Endodermal cell (in vitro differentiated cells): ENCODE data around the gene ZBED4. TPM values are rescaled to one million over a fixed set of nuclear protein-coding genes. Genes with fewer than 3 reads are reported as not detected.

Experiments used
- DNase-seq: peaks from one replicate; pipeline ENCODE4 v3.0.0-alpha.2; 2017
- H3K27ac ChIP-seq: 2 replicates; pipeline ENCODE4 v1.5.1; 2013; ENCODE audit warnings: mild to moderate bottlenecking, low read depth, low read length, moderate library complexity
- H3K27me3 ChIP-seq: 2 replicates; pipeline ENCODE4 v1.6.1; 2013; ENCODE audit warnings: mild to moderate bottlenecking, low read length, moderate library complexity; ENCODE audit not compliant: insufficient read depth, control insufficient read depth, poor library complexity, severe bottlenecking
- H3K36me3 ChIP-seq: 2 replicates; pipeline ENCODE4 v1.7.0; 2013; ENCODE audit warnings: mild to moderate bottlenecking, low read length, moderate library complexity; ENCODE audit not compliant: control insufficient read depth, insufficient read depth
- H3K4me1 ChIP-seq: one replicate; pipeline ENCODE4 v1.7.0; 2013; ENCODE audit warnings: low read length; ENCODE audit not compliant: control insufficient read depth, insufficient read depth
- H3K4me3 ChIP-seq: 2 replicates; pipeline ENCODE4 v1.5.1; 2013; ENCODE audit warnings: mild to moderate bottlenecking, low read length, moderate library complexity
- H3K9ac ChIP-seq: 2 replicates; pipeline ENCODE4 v1.6.1; 2013; ENCODE audit warnings: mild to moderate bottlenecking, low read length, moderate library complexity; ENCODE audit not compliant: poor library complexity, severe bottlenecking; ENCODE audit errors: extremely low read depth
- H3K9me3 ChIP-seq: 2 replicates; pipeline ENCODE4 v1.6.1; 2013; ENCODE audit warnings: mild to moderate bottlenecking, low read length, moderate library complexity; ENCODE audit not compliant: control insufficient read depth
- H3K27ac Mint-ChIP-seq: 2 replicates; pipeline ENCODE4 v1.8.0; 2020; ENCODE audit warnings: mixed read lengths
- H3K27me3 Mint-ChIP-seq: 2 replicates; pipeline ENCODE4 v1.8.0; 2021; ENCODE audit warnings: mild to moderate bottlenecking, mixed read lengths; ENCODE audit not compliant: insufficient read depth
- H3K36me3 Mint-ChIP-seq: 2 replicates; pipeline ENCODE4 v1.8.0; 2020; ENCODE audit warnings: low read depth, mixed read lengths
- H3K4me1 Mint-ChIP-seq: 2 replicates; pipeline ENCODE4 v1.8.0; 2020; ENCODE audit warnings: mixed read lengths
- H3K4me3 Mint-ChIP-seq: 2 replicates; pipeline ENCODE4 v1.8.0; 2020; ENCODE audit warnings: mild to moderate bottlenecking, moderate library complexity, mixed read lengths
- H3K9me3 Mint-ChIP-seq: 2 replicates; pipeline ENCODE4 v1.8.0; 2020; ENCODE audit warnings: mild to moderate bottlenecking, mixed read lengths
- CTCF ChIP-seq: fragments of 200-600 bp; sonication (generic); conservative IDR thresholded peaks from 2 replicates; pipeline ENCODE4 v1.5.0; 2021; ENCODE audit warnings: antibody characterized with exemption, mild to moderate bottlenecking
- WGBS, 2 experiments: methylation state at CpG; one replicate each; pipeline versions ENCODE4 v1.1.5 to v1.1.7; 2013; ENCODE audit warnings: missing lambda C conversion rate in 2 of 2, mixed read lengths in 1 of 2; ENCODE audit not compliant: insufficient coverage in 1 of 2, insufficient read length in 1 of 2; 5-methylcytosine and 5-hydroxymethylcytosine counted together
- total RNA-seq, 2 donors: library from RNA; stranded (reverse); fragmentation: NEBNext Ultra II Directional in 1 of 2; extraction: Animal tissue kit (Norgen Biotek cat#: 25700) in 1 of 2; gene quantifications; 2 replicates in 1 of 2; 3 replicates in 1 of 2; pipeline ENCODE4 v1.2.1, GENCODE V29; 2021

The ZBED4 gene
- total RNA-seq, 2 donors from 2014 or later: 22.0 to 26.6 TPM

- H3K27me3 ChIP-seq: no peaks in the 10 kb centered on the region
- Mint-ChIP-seq H3K27me3 (no peaks in the 10 kb centered on the region), H3K4me1 (no peaks in the 10 kb centered on the region), H3K27ac (no peak overlapping the region), H3K36me3 (peaks cover 61% of the 10 kb centered on the region), H3K9me3 (peaks cover 51% of the 10 kb centered on the region), H3K4me3 (no peak overlapping the region)
- peaks cover 24% of the 10 kb centered on the region for H3K36me3 ChIP-seq
- H3K27ac ChIP-seq: no peak overlapping the region
- 81 to 92% methylated on average over 4 to 8 of the region's 8 CpGs for WGBS, 2 experiments
- H3K9me3 ChIP-seq: peaks cover 42% of the 10 kb centered on the region
- no peak for DNase-seq
- no peak for TF ChIP-seq CTCF
- H3K4me3 ChIP-seq: peak overlapping the region; percentile 2
- no peak overlapping the region for H3K9ac ChIP-seq
- no peaks in the 10 kb centered on the region for H3K4me1 ChIP-seq
Measured at GRCh38 chr22:49866646-49867045, 13.0 kb downstream of the ZBED4 start.

DNA sequence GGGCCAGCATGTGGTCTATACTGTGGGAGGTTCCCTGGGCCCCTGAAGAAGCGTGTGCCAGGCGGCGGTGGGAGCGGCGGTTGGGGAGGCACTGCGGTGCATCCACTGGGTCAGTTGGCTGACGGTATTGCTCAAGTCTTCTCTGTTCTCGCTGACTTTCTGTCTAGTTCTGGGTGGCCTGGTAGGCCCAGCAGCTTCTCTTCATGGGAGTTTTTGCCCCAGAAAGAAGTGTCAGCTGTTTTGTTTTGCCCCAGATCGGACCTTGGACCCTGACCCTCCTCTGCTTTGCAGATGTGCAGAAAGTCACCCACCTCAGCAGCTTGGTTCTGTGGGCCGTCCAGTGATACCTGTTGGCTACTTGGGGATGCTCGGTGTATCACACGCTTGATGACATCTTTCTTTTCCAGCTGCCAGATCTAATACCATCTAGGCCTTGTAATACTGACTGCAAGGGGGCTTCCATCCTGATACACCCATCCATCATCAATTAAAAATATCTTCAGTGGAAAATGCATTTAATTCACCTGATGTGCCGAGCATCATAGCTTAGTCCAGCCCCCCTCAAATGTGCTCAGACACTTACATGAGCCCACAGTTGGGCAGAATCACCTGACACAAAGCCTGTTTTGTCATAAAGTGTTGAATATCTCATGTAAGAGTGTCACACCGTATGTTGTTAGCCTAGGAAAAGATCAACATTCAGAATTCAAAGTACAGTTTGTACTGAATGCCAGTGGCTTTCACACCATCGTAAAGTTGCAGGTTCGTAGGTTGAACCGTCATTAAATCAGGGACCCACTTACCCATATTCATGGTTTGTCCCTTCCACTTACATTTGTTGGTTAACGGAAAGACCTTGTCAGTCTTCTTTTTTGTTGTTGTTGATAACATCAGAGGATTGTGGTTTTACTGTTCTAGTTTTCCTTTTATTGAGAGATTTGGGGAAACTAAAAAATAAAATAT is 13.9 kb downstream of the ZBED4 start:
- Mint-ChIP-seq H3K9me3 (peaks cover 51% of the 10 kb centered on the region), H3K27ac (no peak overlapping the region), H3K27me3 (no peaks in the 10 kb centered on the region), H3K4me3 (no peak overlapping the region), H3K36me3 (peaks cover 61% of the 10 kb centered on the region), H3K4me1 (no peaks in the 10 kb centered on the region)
- Histone ChIP-seq H3K27ac (no peak overlapping the region), H3K9ac (no peak overlapping the region), H3K27me3 (no peaks in the 10 kb centered on the region), H3K4me1 (no peaks in the 10 kb centered on the region), H3K4me3 (no peak overlapping the region), H3K36me3 (peaks cover 24% of the 10 kb centered on the region), H3K9me3 (peaks cover 42% of the 10 kb centered on the region)
- WGBS, 2 experiments: 96 to 97% methylated on average over 15 to 18 of the region's 18 CpGs
- DNase-seq: no peak
- no peak for TF ChIP-seq CTCF

DNA sequence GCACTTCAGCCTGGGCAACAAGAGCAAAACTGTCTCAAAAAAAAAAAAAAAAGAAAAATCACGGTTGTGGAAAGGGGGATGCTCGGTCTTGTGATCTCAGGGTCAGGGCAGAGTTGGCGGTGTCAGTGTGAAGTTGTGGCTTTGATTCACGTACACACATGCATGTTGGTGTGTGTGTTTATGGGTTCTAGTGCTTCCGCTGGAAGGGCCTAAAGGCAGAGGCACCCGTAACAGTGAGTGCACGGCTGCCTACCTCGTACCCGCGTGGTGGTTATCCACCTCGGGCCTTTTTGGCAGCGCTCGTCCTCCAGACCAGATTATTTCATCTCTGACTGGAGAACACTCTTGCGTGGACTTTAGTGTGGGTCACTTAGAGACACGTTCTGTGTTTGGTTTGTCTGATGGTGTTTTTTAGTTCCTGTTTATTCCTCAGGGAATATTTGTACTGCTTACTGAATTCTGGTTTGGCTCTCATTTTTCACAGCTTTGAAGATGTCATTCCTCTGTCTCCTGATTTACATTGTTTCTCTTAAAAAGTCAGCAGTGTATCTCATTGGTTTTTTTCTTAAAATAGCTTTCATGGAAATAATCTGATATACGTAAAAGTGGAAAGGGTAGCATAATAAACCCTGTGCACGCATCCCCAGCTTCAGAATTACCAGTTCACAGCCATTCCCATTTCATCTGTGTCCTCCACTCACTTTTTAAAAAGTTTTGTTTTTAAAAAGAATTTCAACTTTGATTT is 15.6 kb downstream of the ZBED4 start:
- Mint-ChIP-seq H3K27me3 (no peaks in the 10 kb centered on the region), H3K36me3 (peaks cover 65% of the 10 kb centered on the region), H3K9me3 (peaks cover 53% of the 10 kb centered on the region), H3K27ac (no peak overlapping the region), H3K4me1 (no peaks in the 10 kb centered on the region), H3K4me3 (no peak overlapping the region)
- H3K9ac ChIP-seq: no peak overlapping the region
- DNase-seq: no peak
- H3K27me3 ChIP-seq: no peaks in the 10 kb centered on the region
- H3K9me3 ChIP-seq: peaks cover 42% of the 10 kb centered on the region
- no peak for TF ChIP-seq CTCF
- no peak overlapping the region for H3K27ac ChIP-seq
- peaks cover 24% of the 10 kb centered on the region for H3K36me3 ChIP-seq
- 90 to 95% methylated on average over 15 to 17 of the region's 17 CpGs for WGBS, 2 experiments
- peak overlapping the region; percentile 22 for H3K4me3 ChIP-seq
- no peaks in the 10 kb centered on the region for H3K4me1 ChIP-seq
